Measurements from ENCODE around the gene PTGFRN.
A peak's percentile ranks its signal among the peaks of the same experiment; 100 is the strongest.

Gene PTGFRN

DNA sequence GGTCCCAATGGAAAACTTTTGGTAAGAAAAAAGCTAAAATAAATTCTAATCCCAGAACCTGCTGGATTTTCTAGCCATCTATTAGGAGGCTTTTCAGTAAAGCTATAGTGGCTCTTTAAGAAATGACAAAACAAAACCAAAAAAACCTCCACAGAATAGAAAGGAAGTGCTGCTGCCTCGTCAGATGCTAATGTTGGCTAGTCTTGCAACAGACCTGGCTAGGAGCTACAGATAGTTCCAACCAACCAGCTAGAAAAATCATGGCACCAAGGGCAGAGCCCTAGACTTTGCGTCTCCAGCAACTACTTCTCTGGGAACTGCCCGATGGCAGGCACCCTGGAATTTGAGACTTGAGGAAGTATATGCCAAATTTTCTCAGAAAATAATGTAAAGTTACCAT is 99.4 kb downstream of the PTGFRN start:
- peak in 1 of 2 donors; percentile 20 for DNase-seq

DNA sequence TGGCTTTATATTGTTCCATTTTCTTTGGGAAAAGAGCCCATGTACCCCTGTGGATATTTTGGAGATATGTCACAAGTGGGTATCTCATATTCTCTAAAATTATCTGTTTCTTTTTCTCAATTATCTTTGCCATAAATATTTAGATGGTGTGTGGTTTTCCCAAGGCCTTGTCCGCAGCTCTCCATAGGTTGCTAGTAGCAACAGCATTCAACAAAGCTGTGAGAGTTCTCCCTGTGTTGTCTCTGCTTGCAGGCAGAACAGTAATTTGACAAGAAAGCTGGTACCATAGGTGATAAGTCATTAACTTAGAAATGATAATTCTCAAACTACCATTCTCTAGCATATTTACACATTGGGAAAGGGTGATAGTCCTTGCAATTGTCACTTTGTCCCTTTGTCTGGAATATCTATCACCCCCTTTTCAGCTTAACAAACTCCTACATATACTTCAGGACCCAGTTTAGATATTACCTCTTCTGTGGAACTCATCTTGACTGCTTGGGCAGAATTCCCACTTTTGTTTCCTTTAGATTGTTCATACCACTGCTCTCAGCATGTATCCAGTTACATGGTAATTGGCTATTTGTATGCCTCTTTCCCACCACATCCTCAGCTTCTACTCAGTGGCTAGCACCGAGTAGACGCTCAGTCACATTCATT is 100.7 kb downstream of the PTGFRN start:
- DNase-seq = no peak

DNA sequence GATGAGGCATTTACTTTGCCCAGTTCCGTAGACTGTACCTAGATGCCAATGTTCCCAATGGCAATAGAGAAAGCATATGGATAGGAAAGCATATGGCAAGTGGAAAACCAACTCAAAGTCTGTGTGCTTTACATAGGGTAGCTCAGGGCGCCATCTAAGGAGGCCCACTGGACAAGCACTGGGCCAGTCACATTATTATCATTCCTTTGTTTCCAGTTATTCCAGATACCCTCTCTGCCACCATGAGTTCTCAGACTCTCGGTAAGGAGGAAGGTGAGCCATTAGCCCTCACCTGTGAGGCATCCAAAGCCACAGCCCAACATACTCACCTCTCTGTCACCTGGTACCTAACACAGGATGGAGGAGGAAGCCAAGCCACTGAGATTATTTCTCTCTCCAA is 101.6 kb downstream of the PTGFRN start:
- DNase-seq = no peak

DNA sequence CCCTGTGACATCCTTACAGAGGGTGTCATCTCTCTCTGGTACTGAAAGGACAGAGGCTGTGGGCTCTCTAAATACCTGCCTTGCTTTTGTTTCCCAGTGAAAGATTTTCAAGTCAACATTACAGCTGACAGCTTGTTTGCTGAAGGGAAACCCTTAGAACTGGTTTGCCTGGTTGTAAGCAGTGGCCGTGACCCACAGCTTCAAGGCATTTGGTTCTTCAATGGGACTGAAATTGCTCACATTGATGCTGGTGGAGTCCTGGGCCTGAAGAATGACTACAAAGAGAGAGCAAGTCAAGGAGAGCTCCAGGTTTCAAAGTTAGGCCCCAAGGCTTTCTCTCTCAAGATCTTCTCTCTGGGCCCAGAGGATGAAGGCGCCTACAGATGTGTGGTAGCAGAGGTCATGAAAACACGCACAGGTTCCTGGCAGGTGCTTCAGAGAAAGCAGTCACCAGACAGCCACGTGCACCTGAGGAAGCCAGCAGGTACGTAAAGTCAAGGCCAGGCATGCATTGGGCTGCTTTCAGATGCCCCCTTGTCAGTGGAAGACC is 103.7 kb downstream of the PTGFRN start:
- no peak for DNase-seq

DNA sequence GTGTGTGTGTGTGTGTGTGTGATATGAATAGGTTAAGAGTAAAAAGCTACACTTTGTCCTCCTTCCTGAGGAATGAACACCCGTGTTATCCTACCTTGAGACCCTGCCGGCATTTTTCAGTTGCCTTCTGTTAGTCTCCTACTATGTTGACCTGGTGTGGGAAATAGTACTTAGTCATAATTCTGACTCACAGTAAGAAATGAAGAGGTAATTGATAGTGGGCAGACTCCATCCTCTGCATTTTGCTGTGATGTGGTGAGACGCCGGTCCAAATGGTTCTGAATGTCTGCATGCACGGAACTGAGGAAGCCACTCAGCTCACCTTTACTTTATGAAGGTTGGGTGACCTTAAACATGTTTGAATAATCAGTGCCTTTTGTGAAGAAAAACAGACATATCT is 104.5 kb downstream of the PTGFRN start:
- DNase-seq = no peak

DNA sequence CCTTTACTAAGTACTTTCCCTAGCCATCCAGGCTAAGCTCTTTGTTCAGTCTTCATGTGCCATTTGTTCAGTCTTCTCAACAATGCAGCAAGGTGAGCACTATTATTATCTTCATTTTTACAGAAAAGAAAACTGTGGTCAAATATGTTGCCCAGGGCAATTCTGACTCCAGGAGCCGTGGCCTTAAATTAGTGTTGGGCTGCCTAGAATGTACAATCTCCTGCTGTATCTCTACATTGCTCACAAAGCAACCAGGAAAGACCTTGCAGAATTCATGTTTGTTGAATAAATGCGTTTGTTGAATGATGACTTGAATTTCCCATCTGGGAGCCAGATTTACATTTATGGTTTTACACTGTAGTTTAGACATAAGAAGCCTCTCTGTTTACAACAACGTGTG is 106.0 kb downstream of the PTGFRN start:
- DNase-seq = no peak

DNA sequence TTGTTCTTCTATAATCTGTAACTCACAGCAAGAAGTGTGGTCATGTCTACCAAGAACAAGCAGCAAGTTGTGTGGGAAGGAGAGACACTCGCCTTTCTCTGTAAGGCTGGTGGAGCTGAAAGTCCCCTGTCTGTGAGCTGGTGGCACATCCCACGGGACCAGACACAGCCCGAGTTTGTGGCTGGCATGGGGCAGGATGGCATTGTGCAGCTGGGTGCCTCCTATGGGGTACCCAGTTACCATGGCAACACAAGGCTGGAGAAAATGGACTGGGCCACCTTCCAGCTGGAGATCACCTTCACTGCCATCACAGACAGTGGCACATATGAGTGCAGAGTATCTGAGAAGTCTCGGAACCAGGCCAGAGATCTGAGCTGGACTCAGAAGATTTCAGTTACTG is 107.3 kb downstream of the PTGFRN start:
- DNase-seq = no peak

DNA sequence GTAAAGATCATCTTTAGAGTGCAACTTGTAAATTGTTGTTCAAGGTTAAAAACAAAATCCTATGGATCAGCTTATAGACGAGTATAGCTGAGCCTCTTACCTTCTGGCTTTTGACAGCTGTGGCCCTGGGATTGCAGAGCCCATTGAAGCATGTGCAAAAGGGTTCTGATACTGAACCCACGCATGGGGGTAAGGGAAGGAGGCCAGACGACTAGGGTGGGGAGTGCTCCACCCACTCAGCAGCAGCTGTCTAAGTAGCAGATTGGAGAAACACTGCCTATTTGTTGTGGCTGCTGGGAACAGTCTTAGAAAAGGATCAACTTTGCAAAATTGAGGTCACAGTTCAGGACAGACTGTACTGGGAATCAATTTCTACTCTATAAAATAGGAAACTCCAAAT is 107.9 kb downstream of the PTGFRN start:
- DNase-seq = no peak

DNA sequence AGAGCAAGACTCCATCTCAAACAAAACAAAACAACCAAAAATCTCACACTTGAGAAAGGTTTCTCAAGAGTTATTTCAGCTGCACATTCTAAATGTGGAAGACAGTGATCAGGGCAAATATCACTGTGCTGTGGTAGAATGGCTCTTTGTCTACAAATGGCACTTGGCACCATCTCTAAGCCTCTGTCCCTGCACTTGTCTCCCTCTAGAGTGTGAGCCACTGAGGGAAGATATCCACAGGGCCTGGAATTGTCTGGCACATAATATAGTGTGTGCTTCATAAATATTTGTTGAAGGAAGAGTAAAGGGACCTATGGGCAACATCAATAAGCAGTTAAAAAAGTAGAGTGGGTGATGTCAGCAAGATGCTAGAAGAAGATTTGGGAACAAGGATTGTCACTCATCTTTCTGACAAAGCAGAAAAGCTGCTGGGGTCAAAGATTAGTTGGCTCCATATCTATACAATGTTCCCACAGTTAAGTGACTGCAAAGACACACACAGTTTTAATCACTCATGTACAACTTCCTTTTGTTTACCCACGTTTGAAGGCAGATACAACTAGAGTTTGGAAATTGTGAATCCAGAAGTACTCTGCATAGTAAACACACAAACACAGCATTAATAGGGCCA is 110.9 kb downstream of the PTGFRN start:
- no peak for DNase-seq

DNA sequence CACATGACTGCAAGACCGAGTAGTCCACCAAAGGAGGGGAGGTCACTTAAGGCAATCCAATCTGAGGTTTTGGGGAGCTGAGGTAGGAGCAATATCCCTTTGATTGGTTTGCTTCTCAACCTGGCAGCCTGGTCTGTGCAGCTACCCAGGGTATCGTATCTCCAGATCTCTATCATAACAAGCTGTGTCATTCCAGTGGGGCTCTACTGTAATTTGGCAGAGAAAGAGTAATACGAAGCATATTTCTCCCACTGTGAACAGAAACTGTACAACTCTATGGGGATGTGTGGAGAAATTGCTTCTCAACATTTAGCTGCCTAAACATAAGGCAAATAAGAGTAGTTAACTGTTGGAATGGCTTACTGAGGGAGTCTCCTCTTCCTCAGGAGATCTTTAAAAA is 112.4 kb downstream of the PTGFRN start:
- DNase-seq = no peak

DNA sequence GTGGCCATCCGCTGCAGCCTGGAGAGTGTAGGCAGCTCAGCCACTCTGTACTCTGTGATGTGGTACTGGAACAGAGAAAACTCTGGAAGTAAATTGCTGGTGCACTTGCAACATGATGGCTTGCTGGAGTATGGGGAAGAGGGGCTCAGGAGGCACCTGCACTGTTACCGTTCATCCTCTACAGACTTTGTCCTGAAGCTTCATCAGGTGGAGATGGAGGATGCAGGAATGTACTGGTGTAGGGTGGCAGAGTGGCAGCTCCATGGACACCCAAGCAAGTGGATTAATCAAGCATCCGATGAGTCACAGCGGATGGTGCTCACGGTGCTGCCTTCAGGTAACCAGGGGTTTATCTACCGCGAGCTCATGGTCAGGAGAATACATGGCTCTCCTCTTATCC is 115.9 kb downstream of the PTGFRN start:
- DNase-seq = no peak

DNA sequence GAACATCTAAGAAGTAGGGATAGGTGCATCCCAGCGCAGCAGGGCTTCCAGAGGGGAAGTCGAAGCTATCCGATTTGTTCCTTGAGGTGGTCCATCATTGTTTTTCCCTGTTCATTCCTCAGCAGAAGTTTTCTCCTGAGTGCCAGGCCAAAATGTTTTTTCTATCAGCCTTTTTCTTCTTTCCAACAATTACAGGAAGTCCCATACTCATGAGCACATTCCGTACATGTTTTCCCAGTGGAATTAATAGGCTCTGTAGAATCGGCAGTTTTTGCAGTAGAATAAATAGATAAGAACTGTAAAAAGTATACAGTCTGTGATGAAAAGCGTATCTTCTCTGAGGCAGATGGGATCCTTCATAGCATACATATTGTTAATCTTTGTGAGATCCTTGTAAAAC is 116.6 kb downstream of the PTGFRN start:
- DNase-seq = no peak

DNA sequence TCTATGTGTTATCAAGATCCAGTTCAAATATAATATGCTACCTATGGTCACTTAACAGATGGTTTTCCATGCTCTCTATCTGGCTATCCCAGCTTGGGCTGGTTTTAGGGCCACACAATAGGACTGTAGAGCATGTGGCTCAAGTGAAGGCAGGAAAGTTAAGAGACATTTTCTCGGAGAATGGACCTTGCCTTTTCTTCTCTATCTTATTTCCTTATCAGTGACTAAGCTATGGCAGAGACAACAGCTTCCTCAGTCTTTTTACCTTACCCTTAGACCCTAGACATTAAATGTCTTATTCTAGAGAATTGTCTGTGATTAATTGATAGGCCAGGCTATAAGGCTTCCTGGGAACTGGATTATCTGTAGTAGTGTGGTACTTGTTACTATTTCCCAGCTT is 120.0 kb downstream of the PTGFRN start:
- no peak for DNase-seq

DNA sequence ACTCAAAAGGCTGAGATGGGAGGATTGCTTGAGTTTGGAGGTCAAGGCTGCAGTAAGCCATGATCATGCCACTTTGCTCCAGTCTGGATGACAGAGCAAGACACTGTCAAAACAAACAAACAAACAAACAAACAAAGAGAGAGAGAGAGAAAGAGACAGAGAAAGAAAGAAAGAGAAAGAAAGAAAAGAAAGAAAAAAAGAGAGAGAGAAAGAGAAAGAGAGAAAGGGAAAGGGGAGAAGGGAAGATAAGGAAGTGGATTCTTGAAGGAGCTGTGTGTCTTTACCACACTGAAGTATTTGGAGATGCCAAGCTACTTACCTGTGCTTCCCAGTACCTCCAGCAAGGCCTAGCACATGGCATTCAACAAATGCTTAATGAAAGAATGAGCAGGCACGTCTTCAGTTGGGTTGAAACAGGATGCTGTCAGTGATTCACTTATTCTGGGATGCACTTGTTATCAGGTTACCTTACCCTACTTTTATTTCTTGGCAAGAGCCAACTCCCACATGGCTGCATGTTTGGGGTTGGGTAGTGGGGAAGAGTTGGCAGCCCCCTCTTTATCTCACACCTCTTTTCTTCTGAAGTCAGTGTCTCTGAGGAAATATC is 120.7 kb downstream of the PTGFRN start:
- no peak for DNase-seq

DNA sequence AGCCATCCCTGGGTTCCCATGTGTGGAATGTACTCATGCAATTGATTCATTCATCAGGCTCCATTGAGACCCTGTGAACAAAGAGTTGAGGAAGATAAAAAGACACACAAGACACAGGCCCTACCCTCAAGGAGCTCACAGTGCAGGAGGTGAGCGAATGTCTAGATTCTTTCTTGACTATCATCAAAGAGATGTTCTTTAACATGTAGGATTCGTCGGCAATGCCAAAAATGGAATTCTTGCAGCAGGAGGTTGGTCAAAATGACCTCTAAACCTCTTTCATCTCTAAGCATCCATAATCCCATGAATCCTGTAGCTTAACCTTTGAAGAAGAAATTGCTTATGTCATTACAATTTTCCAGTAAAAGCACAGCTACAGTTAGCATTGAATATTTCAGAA is 122.5 kb downstream of the PTGFRN start:
- DNase-seq = no peak

DNA sequence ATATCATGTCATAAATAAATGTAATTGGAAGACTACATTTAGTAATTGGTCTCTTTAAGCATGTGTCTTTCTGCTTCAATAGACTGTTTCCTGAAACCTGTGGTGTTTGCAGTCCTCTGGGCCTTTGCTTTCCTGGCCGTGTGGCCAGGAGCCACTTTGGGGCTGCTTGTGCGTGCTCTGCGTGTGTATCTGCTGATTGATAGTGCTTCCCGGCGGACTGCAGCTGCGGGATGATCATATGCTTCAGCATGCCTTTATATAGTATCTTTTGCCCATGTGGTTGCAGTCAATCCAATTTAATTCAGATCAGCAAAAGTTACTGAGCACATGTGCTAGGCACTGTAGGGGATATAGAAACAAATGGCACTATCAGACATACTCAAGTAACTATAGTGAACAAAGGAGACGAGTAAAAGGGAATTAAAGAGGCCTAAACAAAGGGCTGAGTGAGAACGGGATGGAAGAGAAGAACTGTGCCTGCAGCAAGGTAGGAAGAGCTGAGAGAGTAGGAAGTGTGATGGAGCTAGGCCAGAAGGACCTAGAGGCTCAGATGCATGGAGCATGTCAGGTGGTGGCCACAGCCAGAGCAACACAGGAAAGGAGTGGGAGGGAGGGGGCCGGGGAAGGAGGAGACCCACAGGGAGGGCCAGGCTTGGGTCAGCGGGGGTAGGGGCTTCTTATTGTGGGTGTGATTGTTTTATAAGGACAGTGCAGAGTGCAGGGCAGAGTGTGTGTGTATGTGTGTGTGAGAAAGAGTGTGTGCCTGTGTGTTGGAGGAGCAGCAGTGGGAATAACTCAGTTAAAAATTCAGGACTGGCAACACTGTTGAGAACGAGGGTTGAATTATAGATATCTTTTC is 123.2 kb downstream of the PTGFRN start:
- no peak for DNase-seq

DNA sequence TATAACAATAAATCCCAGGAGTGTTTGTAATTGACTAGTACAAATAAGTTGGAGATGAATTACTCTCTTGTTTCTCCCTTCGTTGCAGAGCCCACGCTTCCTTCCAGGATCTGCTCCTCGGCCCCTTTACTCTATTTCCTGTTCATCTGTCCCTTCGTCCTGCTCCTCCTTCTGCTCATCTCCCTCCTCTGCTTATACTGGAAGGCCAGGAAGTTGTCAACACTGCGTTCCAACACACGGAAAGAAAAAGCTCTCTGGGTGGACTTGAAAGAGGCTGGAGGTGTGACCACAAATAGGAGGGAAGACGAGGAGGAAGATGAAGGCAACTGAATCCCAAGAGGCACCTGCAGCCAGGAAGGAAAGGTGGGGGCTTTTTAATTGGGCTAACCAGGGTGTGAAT is 124.1 kb downstream of the PTGFRN start:
- no peak for DNase-seq

DNA sequence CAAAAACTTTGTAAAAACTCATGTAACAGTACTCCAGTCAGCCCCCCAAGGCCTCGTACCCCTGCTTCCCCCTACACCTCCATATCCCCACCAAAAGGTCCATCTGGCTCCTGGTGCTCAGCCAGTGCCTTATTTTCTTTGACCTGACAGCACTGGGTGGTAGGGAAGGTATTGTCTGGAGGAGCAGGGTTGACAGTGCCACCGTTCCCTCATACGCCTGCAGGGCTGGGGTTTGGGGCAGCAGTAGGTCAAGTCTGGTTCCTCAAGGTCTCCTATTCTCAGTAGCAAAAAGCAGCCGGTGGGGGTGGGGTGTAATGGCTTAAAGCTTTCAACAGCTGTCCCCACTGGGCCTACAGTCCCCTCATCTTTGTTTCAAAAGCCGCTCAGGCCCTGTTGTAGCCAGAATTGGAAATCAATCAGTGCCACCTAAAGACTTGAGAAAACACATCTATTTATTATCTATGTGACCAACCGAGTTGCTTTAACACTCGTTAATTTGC is 125.1 kb downstream of the PTGFRN start:
- no peak for DNase-seq

DNA sequence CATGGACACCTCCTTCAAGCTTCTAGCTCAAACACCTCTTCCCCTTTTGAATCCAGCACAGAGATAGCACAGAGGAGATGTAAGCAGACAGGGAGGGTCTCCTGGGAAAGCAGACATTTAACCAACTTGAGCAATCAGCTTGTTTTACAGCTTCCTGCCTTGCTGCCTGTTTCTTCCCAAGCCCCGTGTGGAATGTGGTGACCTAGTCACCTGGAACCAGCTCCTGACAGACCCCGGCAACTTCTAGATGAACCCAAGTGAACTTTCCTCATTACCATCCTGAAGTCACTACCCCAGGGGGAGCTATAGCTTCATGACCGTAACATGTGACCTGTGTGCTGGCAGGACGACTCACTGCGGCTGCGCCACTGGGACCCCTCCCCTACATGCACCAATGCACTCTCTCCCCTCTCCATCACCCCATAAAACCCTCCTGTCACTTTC is 126.3 kb downstream of the PTGFRN start:
- DNase-seq = no peak

DNA sequence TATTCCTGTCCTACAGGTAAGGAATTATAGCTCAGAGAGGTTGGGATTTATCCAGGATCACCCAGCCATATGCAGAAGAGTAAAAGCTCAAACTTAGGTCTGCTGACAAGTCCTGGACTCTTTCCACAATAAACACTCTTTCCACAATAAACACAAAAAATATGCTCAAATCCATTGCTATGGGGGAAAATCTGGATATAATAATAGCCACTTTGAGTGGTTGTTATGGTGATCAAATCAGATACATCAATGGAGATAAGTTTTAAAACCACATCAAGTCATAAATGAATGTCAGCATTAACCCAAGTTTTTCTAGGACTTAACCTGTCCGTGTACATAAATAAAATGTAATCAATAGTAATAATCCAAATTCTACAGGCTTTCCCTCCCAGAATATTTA is 128.1 kb downstream of the PTGFRN start:
- no peak for DNase-seq

DNA sequence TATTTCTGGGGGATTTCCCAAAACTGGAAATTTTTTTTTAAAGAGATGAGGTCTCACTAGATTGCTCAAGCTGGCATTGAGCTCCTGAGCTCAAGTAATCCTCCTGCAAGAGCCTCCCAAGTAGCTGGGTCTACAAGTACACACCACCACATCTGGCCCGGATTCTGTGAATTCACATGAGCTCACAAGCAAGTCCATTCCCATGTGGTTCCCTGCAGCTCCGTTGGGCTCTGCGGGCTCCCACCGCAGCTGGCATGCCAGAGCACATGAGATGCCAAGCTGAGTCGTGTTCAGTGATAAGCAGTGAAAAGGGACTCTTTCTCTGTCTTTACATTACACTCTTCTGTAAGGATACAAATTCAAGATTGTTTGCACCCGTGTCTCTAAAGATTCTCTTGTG is 128.5 kb downstream of the PTGFRN start:
- no peak for DNase-seq
